ENCODE results near the gene ZNF710. TPM values are rescaled to one million over a fixed set of nuclear protein-coding genes. Genes with fewer than 3 reads are reported as not detected.

ZNF710 gene
- total and polyA plus RNA-seq, 9 of the 15 experiments (the other 6 are each of a cell fraction or from before 2014, with no cell fraction given): 0.56 to 14.2 (median 5.2) TPM

DNA sequence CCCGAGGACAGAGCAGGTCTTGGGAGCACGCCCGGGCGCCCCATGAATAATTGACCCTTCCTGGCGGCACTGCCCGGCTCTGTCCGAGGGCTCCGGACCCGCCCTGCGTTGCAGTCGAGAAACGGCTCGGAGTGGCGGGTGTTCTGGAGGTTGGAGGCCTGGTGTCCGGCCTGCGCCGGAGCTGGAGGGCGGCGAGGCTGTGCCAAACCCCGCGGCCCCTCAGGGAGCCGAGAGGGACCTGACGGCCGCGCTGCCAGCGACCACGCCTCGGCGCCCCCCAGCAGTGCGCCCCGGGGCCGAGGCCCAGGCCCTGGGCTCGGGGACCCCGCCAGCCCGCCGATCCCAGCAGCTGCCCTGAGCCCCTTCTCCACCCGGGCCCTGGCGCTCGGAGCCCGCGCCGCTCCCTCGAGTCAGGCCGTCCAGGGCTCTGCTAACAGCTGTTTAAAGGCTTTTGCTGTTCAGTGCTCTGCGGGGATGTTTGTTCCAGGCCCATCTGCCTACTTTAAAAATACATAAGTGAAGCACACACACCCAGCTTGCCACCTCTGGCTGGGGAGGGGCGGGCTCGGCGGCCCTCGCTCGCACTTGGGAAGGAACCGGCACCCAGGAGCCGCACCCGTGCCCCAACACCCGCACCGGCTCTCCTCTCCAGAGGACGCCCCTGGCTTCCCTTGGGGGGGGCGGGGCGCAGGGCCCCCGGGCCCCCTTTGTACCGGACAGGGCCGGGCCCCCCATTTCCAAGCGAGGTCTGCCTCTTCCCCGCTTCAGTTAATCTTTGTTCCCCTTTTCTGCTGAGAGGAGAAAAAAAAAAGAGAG is 730 bp upstream of the ZNF710 start:
- in situ Hi-C loops (cut with MboI): no loop called here
- CTCF ChIA-PET (ENCODE audit: low intra/inter-chr PET ratio): no interaction called here
- peaks cover 11 to 34% of the 10 kb centered on the region in 2 experiments for H3K4me1 ChIP-seq (replicated peaks in 1 of 2; ENCODE audit: control insufficient read depth in 2 of 2, insufficient read depth in 2 of 2, low read length in 2 of 2)

More for the DNA sequence above, 730 bp upstream of the ZNF710 start:
- Histone ChIP-seq H2AFZ (ENCODE audit: low read depth, low read length) (peak overlapping the region; percentile 81), H3K9me1 (ENCODE audit: control insufficient read depth, insufficient read depth, low read length) (no peaks in the 10 kb centered on the region), H3K4me2 (ENCODE audit: insufficient read depth, low read length) (0 out of 2 replicates have a peak overlapping the region, but pooled peaks have one; percentile 82), H3K9ac (ENCODE audit: insufficient read depth in 1 of 2, low read depth in 2 of 2, low read length in 2 of 2) (peak overlapping the region; percentile 72 to 86), H4K20me1 (replicated peaks; ENCODE audit: control insufficient read depth, insufficient read depth, low read length) (no peaks in the 10 kb centered on the region), H3K27ac (ENCODE audit: extremely low read depth, low read depth, low read length) (peak overlapping the region; percentile 56; the same call in 1 of the 3 replicates), H3K36me3 (ENCODE audit: control insufficient read depth, insufficient read depth, low read length) (no peaks in the 10 kb centered on the region), H3K4me3 (peak overlapping the region; percentile 67), H3K27me3 (ENCODE audit: control insufficient read depth in 2 of 2, insufficient read depth in 2 of 2, low read length in 2 of 2) (no peaks in the 10 kb centered on the region), H3K9me3 (replicated peaks; ENCODE audit: control insufficient read depth, insufficient read depth, low read depth, low read length) (no peaks in the 10 kb centered on the region), H3K79me2 (ENCODE audit: control insufficient read depth, insufficient read depth, low read length) (peaks cover 10% of the 10 kb centered on the region; the same call in 2 of the 3 replicates)
- 0 out of 2 replicates have a peak, but pooled peaks have one; percentile 23 for TF ChIP-seq RB1 (IDR thresholded peaks at IDR 0.05; ENCODE audit: low read depth)
- TF ChIP-seq POLR2G (IDR thresholded peaks at IDR 0.05; ENCODE audit: low read depth, low read length): 0 out of 2 replicates have a peak, but pooled peaks have one; percentile 25
- no peak for TF ChIP-seq XRCC4 (IDR thresholded peaks at IDR 0.05; ENCODE audit: extremely low read depth, insufficient read depth, insufficient read length)
- TF ChIP-seq ZNF316 (IDR thresholded peaks at IDR 0.05): peak; percentile 26; the same call in 1 of the 2 replicates
- no peak for TF ChIP-seq ZNF717 (CRISPR knock-in tag; IDR thresholded peaks at IDR 0.05)
- TF ChIP-seq RBFOX2 (IDR thresholded peaks at IDR 0.05; ENCODE audit: low read depth, low read length): 0 out of 2 replicates have a peak, but pooled peaks have one; percentile 34
- TF ChIP-seq ZNF740 (CRISPR knock-in tag; IDR thresholded peaks at IDR 0.05): 0 out of 2 replicates have a peak, but pooled peaks have one; percentile 47
- peak in 1 of 2 experiments; percentile 42; a peak in 1 of 4 replicates for TF ChIP-seq ZNF740 (tag; IDR thresholded peaks at IDR 0.05)
- peak; percentile 37; the same call in 1 of the 2 replicates for TF ChIP-seq ZBTB7A (IDR thresholded peaks at IDR 0.05; ENCODE audit: borderline replicate concordance, control insufficient read depth, low read depth, low read length)
- TF ChIP-seq, protein P1, sequence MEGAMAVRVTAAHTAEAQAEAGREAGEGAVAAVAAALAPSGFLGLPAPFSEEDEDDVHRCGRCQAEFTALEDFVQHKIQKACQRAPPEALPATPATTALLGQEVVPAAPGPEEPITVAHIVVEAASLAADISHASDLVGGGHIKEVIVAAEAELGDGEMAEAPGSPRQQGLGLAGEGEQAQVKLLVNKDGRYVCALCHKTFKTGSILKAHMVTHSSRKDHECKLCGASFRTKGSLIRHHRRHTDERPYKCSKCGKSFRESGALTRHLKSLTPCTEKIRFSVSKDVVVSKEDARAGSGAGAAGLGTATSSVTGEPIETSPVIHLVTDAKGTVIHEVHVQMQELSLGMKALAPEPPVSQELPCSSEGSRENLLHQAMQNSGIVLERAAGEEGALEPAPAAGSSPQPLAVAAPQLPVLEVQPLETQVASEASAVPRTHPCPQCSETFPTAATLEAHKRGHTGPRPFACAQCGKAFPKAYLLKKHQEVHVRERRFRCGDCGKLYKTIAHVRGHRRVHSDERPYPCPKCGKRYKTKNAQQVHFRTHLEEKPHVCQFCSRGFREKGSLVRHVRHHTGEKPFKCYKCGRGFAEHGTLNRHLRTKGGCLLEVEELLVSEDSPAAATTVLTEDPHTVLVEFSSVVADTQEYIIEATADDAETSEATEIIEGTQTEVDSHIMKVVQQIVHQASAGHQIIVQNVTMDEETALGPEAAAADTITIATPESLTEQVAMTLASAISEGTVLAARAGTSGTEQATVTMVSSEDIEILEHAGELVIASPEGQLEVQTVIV (CRISPR knock-in tag; IDR thresholded peaks at IDR 0.05; ENCODE audit: borderline replicate concordance): no peak
- WGBS (ENCODE audit: insufficient coverage, low coverage, missing lambda C conversion rate): 58% methylated on average over 15 of the region's 63 CpGs
- intact Hi-C loops (cut with micrococcal nuclease): no loop called here
- FAIRE-seq (no peak), ATAC-seq (no peak), DNase-seq (ENCODE audit: extremely low read depth in 1 of 4, low spot score in 3 of 4) (peak in 2 of 4 experiments; percentile 29 to 33)
- POLR2A ChIA-PET: no interaction called here
- TSS peak; percentile 90 for BruUV-seq (replicated peaks)

Measured in K562 (cell line).